HuH-7 (cell line): ENCODE data around the gene LRRC34.

Source experiments
- DNase-seq: peaks from one replicate; pipeline ENCODE4 v3.0.0; 2011; ENCODE audit warnings: low spot score

LRRC34 gene

DNA sequence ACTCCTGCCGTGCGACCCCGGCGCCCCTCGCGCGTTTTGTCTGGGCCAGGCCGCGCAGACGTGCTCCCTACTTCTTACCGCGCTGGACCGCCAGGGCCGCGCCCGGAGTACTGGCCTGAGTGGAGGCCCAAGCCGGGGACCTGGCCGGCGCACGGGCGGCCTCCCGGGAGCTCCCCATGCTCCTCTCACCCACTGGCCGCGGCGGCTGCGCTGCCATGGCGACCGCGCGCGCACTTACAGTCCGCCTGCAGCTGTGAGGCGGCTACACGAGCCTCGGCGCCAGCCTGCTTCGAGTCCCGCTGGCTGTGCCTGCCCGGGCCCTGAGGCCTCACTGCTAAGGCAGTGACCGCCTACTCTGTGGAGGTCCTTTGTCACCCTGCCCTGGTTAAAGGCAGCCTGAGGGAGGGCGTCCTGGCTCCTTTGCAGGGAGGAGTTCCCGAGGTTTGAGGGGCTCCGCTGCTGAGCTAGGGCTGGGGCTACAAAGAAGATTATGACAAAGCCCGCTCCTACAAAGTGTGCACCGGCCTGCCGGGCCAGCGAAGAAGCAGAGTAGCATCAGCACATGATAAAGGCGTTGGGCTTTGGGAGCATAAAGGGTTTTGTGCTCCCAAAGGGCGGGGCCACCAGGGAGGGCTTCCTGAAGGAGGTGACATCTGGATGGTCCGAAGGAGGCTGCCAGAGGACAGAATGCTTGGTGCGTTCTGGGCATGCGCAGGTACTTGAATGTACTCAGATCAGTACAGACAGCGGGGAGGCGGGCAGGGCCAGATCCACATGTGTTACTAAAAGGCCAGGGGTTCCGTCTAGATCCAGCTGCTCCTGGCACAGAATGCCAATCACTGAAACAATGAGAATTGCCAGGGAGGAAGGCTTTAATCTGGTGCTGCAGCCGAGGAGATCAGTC lies at the start of gene LRRC34, which contains the start of gene LRRIQ4:
LRRC34 (minus strand) TSS at position 573 of the 904 bp plus-strand sequence; CDS start at position 217, 356 bp downstream.
LRRIQ4 (plus strand) TSS at position 539 of the 904 bp plus-strand sequence. CDS start 9,052 bp downstream, outside the sequence.
- peak; percentile 69 for DNase-seq

DNA sequence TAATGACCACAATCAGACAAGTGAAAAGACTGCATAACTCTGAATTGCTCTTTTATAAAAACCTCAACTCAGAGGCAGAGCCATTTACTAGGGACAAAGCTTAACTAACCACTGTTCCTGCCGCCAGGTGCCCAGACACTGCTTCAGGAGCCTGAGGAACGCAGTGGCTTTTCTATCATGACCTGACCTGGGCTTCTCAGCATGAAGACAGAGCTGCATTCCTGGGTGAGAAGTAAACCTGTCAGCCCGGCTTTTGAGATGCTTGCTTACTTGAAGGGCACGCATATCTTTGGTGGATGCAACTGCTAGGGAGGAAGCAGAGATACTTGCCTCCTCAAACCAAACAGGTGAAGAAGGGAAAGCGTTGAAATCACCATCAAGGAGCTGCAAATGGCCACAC lies 49.2 kb upstream of the LRRC34 start:
- no peak for DNase-seq

DNA sequence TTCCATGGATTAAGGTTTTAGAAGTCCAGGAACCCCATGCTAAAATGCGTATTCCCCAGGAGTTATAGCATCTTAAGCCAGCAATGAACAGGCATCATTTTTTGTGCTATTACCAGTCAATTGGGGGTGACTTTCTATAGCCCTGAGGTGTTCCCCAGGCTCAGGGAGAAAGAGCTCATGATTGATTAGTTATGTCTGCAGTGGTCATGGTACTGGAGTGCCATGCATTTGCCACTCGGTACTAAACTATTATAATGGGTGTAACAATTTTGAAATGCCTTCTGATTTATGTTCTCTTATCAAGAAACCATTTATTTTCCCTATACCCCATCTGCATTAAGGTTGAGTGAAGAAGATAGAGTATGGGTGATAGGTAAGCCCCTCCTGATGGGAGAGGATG lies 45.1 kb upstream of the LRRC34 start:
- DNase-seq: no peak

DNA sequence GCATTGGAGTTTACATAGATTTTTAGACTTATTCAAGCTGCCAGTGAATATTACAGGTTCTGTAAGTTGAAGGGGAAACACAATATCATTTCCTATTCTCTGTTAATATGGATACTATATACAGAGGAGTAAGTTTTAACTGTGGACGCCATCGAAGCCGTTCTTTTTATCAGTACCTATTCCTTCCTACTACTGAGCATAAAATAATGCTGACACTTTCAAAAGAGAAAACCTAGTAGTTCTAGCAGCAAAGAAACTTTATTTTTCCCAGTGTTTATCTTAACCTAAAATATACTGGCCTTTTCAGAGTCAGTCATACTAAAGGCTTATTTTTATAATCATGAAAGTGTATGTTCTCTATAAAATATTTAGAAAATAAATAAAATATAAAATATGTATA lies 42.8 kb upstream of the LRRC34 start:
- DNase-seq: no peak

DNA sequence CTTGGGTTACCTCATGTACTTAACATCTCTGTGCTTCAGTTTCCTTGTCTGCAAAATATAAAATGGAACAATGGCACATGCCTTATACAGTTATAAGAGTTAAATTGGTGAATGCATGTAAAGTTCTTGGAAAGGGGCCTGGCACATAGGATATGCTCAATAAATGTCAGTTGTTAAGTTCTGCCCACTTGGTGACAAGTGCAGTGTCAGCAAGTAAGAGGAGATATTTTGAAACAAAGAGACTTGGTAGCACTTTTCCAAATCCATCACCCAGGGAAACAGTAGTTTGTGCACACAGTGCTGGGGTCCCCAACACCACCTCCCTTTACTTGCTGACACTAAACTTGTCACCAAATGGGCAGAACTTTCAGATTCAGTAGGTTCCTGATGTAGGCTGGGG lies 37.9 kb upstream of the LRRC34 start:
- no peak for DNase-seq

DNA sequence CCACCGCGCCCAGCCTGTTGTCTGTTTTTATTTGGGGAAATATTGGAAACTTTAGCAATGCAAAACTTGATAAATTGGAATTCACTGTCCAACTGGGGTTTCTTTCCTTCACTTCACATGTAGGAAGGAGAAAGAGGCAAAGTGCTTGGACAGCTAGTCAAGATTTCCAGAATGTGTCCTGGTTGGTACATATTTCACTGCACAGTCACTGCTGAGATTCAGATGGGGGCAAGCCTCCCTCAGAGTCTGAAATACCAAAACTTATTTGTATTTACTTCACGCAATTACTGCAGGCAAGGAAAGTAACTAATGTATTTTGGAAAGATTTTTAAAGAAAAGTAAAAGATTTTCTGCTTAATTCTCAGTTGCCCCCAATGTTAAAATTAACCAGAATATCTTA lies 36.0 kb upstream of the LRRC34 start:
- DNase-seq: no peak

GRCh38 chr3:169847896-169848295 lies 35.2 kb upstream of the LRRC34 start:
- DNase-seq: no peak

- DNase-seq: no peak
These were observed 33.9 kb upstream of the LRRC34 start for GRCh38 chr3:169846458-169847193.

- DNase-seq: no peak
These were observed 30.3 kb upstream of the LRRC34 start for GRCh38 chr3:169842960-169843359.

- no peak for DNase-seq
These were observed 28.5 kb upstream of the LRRC34 start for GRCh38 chr3:169841171-169841570.

- DNase-seq: no peak
These were observed 25.9 kb upstream of the LRRC34 start for GRCh38 chr3:169838511-169839030.

- no peak for DNase-seq
These were observed 24.2 kb upstream of the LRRC34 start for GRCh38 chr3:169836942-169837275.

DNA sequence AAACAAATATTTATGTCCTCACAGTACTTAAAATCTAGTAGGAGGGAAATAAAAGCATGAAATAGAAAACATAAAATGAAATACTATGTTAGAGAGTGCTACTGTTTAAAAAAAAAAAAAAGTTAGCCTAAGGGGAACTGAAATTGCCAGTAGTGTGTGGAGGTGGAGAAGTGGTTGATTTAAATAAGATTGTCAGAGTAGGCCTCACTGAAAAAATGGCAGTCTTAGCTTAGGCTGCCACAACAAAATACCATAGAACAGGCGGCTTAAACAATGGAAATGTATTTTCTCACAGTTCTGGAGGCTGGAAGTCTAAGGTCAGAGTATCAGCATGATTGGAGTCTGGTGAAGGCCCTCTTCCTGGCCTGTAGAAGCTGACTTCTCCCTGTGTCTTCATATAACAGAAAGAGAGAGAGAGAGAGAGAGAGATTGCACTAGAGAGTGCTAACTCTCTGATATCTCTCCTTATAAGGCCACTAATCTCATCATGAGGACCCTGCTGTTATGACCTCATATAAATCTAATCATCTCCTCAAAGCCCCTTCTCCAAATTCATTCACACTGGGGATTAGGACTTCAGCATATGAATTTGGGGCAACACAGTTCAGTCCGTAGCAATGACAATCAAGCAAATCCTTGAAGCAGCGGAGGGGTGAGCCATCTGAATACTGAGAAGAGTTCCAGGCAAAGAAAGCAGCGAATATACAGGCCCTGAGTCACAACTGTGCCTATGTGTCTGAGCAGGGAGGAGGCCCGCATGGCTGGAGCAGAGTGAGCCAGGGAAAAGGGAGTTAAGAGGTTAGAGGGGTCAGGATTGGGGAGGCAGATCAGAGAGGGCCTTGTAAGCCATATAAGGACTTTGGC lies 23.6 kb upstream of the LRRC34 start:
- no peak for DNase-seq

GRCh38 chr3:169835533-169835932 lies 22.8 kb upstream of the LRRC34 start:
- DNase-seq: no peak

- no peak for DNase-seq
These were observed 15.0 kb upstream of the LRRC34 start for GRCh38 chr3:169827712-169828111.

DNA sequence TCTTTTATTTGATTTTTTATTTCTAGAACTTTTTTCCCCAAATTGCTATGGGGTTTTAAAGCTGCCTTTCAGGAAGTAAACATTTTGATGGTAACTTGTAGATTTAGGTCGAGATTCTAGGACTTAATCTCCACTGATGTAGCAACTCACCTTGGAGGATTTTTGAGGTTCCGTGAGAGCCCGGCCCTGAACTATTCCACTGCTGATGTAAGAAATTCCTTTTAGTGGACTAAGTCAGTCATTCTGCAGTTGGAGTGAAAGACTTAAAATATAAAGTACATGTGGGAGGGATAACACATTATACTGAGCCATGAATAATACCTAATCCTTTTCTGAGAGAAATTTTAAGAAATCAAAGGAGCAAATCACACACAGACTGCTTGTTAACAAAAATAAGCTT lies 12.6 kb upstream of the LRRC34 start:
- no peak for DNase-seq

DNA sequence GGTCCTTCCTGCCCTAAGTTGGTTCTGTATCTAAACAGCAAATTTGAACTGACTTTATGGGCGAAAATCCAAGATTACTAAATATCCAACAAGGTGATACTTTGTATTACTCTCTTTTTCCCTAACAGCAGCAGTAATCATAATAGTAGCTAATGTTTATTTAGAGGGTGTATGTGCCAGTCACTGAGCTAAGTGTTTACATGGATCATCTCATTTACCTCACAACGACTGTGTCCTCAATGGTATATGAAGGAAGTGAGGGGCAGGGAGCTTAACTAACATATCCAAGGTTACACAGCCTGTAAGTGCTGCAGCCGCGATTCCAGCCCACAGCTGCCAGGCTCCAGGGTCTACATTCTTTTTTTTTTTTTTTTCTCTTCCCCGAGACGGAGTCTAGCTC lies 10.3 kb upstream of the LRRC34 start:
- DNase-seq: no peak

- no peak for DNase-seq
These were observed 9.8 kb upstream of the LRRC34 start for GRCh38 chr3:169822540-169822939.

DNA sequence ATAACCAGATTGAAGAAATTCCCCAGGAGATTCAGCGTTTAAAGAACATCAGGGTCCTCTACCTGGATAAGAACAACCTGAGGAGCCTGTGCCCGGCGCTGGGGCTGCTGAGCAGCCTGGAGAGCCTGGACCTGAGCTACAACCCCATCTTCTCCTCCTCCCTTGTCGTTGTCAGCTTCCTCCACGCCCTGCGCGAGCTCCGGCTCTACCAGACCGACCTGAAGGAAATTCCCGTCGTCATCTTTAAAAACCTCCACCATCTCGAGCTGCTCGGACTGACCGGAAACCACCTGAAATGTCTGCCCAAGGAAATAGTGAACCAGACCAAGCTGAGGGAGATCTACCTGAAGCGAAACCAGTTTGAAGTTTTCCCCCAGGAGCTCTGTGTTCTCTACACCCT lies 9.4 kb upstream of the LRRC34 start:
- no peak for DNase-seq

GRCh38 chr3:169818316-169818715 lies 5.6 kb upstream of the LRRC34 start:
- DNase-seq: no peak

GRCh38 chr3:169815590-169816150 lies 3.0 kb upstream of the LRRC34 start:
- DNase-seq: no peak
